Measurements from ENCODE around the gene LIPI. TPM values are rescaled to one million over a fixed set of nuclear protein-coding genes. Genes with fewer than 3 reads are reported as not detected.

Gene LIPI
- total and polyA plus RNA-seq, 12 donors: not detected

- Histone ChIP-seq H3K4me3 (no peak overlapping the region), H3K36me3 (no peaks in the 10 kb centered on the region), H3K27ac (no peak overlapping the region), H3K27me3 (peaks cover 0 to 6% (median 0%) of the 10 kb centered on the region in 7 donors), H3K9me3 (no peaks in the 10 kb centered on the region), H3K4me1 (no peaks in the 10 kb centered on the region)
- ATAC-seq (no peak), DNase-seq (no peak)
- intact Hi-C loops (cut with DNase I): no loop called here
- TF ChIP-seq CTCF (IDR thresholded peaks at IDR 0.05): no peak
Measured at GRCh38 chr21:14245711-14246110, 35.0 kb upstream of the LIPI start.

DNA sequence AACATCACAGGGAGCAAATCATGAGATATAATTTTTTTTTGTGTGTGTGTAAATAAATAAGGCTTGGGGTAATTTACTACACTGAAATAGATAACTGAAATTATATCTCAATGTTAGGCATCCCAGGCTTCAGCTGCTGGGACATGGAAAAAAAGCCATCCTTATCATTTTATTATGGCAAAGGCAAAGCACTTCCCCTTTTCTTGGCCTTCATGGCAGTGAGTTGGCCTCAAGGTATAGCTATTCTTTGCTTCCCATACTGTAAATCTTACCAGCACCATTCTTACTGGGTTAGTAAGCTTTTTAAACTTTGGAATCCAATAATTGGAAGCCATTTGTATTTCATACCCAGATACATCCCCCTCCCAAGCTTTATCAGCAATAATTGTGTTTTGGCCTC, 34.2 kb upstream of the LIPI start:
- intact Hi-C loops (cut with DNase I): no loop called here
- Histone ChIP-seq H3K36me3 (no peaks in the 10 kb centered on the region), H3K4me3 (no peak overlapping the region), H3K9me3 (no peaks in the 10 kb centered on the region), H3K4me1 (no peaks in the 10 kb centered on the region), H3K27me3 (peaks cover 0 to 6% (median 0%) of the 10 kb centered on the region in 7 donors), H3K27ac (no peak overlapping the region)
- no peak for TF ChIP-seq CTCF (IDR thresholded peaks at IDR 0.05)
- ATAC-seq: no peak
- no peak for DNase-seq

GRCh38 chr21:14243874-14244273, 33.1 kb upstream of the LIPI start:
- Histone ChIP-seq H3K9me3 (no peaks in the 10 kb centered on the region), H3K4me3 (no peak overlapping the region), H3K27me3 (peaks cover 0 to 6% (median 0%) of the 10 kb centered on the region in 7 donors), H3K36me3 (no peaks in the 10 kb centered on the region), H3K27ac (no peak overlapping the region), H3K4me1 (no peaks in the 10 kb centered on the region)
- WGBS, 2 donors: 52 to 55% methylated on average over 2 of the region's 2 CpGs
- no peak for DNase-seq
- intact Hi-C loops (cut with DNase I): no loop called here
- ATAC-seq: no peak
- TF ChIP-seq CTCF (IDR thresholded peaks at IDR 0.05): no peak

DNA sequence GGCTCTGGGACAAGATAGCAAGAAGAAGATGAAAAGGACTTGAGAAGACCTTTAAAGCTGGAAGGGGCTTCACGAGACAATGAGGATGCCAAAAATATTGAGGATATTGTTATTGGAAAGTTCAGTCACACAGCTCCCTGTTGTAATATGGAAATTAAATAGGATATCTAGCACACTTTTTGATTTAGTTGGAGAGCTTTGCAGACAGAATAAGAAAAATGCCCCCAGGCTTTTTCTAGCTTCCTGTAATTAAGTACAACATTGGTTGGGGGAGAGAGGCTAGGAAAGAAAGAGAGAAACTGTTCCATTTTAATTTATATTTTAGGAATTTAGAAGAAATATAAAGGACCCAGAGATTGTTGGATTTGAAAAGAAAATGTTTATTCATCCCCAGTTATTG, 32.7 kb upstream of the LIPI start:
- 50 to 81% methylated on average over 1 of the region's 1 CpG for WGBS, 2 donors
- no peaks in the 10 kb centered on the region for H3K9me3 ChIP-seq
- DNase-seq: no peak
- no peak overlapping the region for H3K4me3 ChIP-seq
- peaks cover 0 to 3% (median 0%) of the 10 kb centered on the region in 7 donors for H3K27me3 ChIP-seq
- no peak for TF ChIP-seq CTCF (IDR thresholded peaks at IDR 0.05)
- ATAC-seq: no peak
- H3K4me1 ChIP-seq: no peaks in the 10 kb centered on the region
- H3K27ac ChIP-seq: no peak overlapping the region
- intact Hi-C loops (cut with DNase I): no loop called here
- H3K36me3 ChIP-seq: no peaks in the 10 kb centered on the region

- H3K27me3 ChIP-seq: no peaks in the 10 kb centered on the region
- no peak for TF ChIP-seq CTCF (IDR thresholded peaks at IDR 0.05)
- 38 to 49% methylated on average over 2 of the region's 2 CpGs for WGBS, 2 donors
- intact Hi-C loops (cut with DNase I): no loop called here
- H3K36me3 ChIP-seq: no peaks in the 10 kb centered on the region
- H3K9me3 ChIP-seq: no peaks in the 10 kb centered on the region
- H3K4me3 ChIP-seq: no peak overlapping the region
- ATAC-seq: no peak
- no peaks in the 10 kb centered on the region for H3K4me1 ChIP-seq
- no peak for DNase-seq
- H3K27ac ChIP-seq: no peak overlapping the region
Measured at GRCh38 chr21:14241297-14241696, 30.5 kb upstream of the LIPI start.
